HFFc6 (cell line): Measurements from ENCODE around the gene CHAT. TPM values are rescaled to one million over a fixed set of nuclear protein-coding genes. Genes with fewer than 3 reads are reported as not detected.

Source experiments
- DNase-seq: peaks from one replicate; pipeline ENCODE4 v3.0.0-alpha.2; 2018
- H3K27ac Mint-ChIP-seq: 2 replicates; pipeline ENCODE4 v1.8.0; 2020; ENCODE audit warnings: mild to moderate bottlenecking, mixed read lengths
- H3K27me3 Mint-ChIP-seq: 2 replicates; pipeline ENCODE4 v1.8.0; 2021; ENCODE audit warnings: mild to moderate bottlenecking, moderate library complexity, mixed read lengths; ENCODE audit not compliant: insufficient read depth
- H3K36me3 Mint-ChIP-seq: 2 replicates; pipeline ENCODE4 v1.8.0; 2021; ENCODE audit warnings: low read depth, mixed read lengths
- H3K4me1 Mint-ChIP-seq: 2 replicates; pipeline ENCODE4 v1.8.0; 2020; ENCODE audit warnings: low read depth, mixed read lengths
- H3K4me3 Mint-ChIP-seq: 2 replicates; pipeline ENCODE4 v1.8.0; 2020; ENCODE audit warnings: mild to moderate bottlenecking, moderate library complexity, mixed read lengths
- H3K9me3 Mint-ChIP-seq: 2 replicates; pipeline ENCODE4 v1.8.0; 2020; ENCODE audit warnings: mild to moderate bottlenecking, mixed read lengths
- CTCF ChIP-seq: fragments of 200-600 bp; sonication (generic); IDR thresholded peaks from 2 replicates; pipeline ENCODE4 v1.5.0; 2021; ENCODE audit warnings: antibody characterized with exemption, mild to moderate bottlenecking
- total RNA-seq, 6 experiments: library from RNA; stranded (reverse); fragmentation: NEBNext Ultra II Directional; extraction: Animal tissue kit (Norgen Biotek cat#: 25700); gene quantifications; 2 replicates in 1 of 6; 3 replicates in 5 of 6; pipeline ENCODE4 v1.2.3, GENCODE V29; 2021

The CHAT gene
- total RNA-seq, 6 experiments from 2014 or later: not detected

GRCh38 chr10:49617121-49618020 is 3.5 kb downstream of the CHAT start:
- Mint-ChIP-seq H3K27ac (no peak overlapping the region), H3K4me1 (peaks cover 15% of the 10 kb centered on the region), H3K4me3 (no peak overlapping the region), H3K9me3 (peaks cover 2% of the 10 kb centered on the region; the same call in 1 of the 2 replicates), H3K36me3 (no peaks in the 10 kb centered on the region), H3K27me3 (peaks cover 63% of the 10 kb centered on the region)
- no peak for DNase-seq
- no peak for TF ChIP-seq CTCF

GRCh38 chr10:49618821-49619220 is 5.0 kb downstream of the CHAT start:
- H3K36me3 Mint-ChIP-seq: no peaks in the 10 kb centered on the region
- no peaks in the 10 kb centered on the region for H3K9me3 Mint-ChIP-seq
- no peak overlapping the region for H3K27ac Mint-ChIP-seq
- H3K4me1 Mint-ChIP-seq: peaks cover 15% of the 10 kb centered on the region
- no peak for TF ChIP-seq CTCF
- no peak for DNase-seq
- H3K4me3 Mint-ChIP-seq: no peak overlapping the region
- peaks cover 51% of the 10 kb centered on the region for H3K27me3 Mint-ChIP-seq

GRCh38 chr10:49619613-49620012 is 5.8 kb downstream of the CHAT start:
- TF ChIP-seq CTCF: no peak; the same call in 1 of the 2 replicates
- Mint-ChIP-seq H3K4me1 (peaks cover 15% of the 10 kb centered on the region), H3K9me3 (no peaks in the 10 kb centered on the region), H3K4me3 (no peak overlapping the region), H3K27me3 (peaks cover 48% of the 10 kb centered on the region), H3K36me3 (no peaks in the 10 kb centered on the region), H3K27ac (no peak overlapping the region)
- DNase-seq: no peak

DNA sequence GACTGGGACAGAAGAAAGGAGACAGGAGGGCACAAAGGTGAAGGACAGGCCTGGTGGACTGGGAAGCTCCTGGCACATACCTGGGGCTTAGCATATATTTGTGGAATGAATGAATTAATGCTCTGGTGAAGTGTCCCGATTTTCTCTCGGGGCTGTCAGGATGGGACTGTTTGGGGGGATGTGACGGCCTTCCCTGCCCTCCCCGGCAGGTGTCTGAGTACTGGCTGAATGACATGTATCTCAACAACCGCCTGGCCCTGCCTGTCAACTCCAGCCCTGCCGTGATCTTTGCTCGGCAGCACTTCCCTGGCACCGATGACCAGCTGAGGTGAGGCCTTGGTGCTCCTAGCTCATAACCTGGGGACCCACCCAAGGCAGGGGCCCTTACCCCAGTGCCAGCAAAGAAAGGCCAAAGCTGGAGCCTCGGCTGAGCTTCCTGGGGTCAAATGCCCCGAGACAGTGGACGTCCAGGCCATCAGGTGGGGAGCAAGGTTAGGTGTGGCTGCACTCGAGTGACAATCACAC is 6.5 kb downstream of the CHAT start:
- Mint-ChIP-seq H3K36me3 (no peaks in the 10 kb centered on the region), H3K27me3 (peaks cover 44% of the 10 kb centered on the region), H3K27ac (no peak overlapping the region), H3K9me3 (no peaks in the 10 kb centered on the region), H3K4me1 (peaks cover 15% of the 10 kb centered on the region), H3K4me3 (no peak overlapping the region)
- no peak for TF ChIP-seq CTCF
- DNase-seq: no peak

- peaks cover 44% of the 10 kb centered on the region for H3K27me3 Mint-ChIP-seq
- no peak for DNase-seq
- H3K27ac Mint-ChIP-seq: no peak overlapping the region
- peaks cover 15% of the 10 kb centered on the region for H3K4me1 Mint-ChIP-seq
- TF ChIP-seq CTCF: no peak
- H3K9me3 Mint-ChIP-seq: no peaks in the 10 kb centered on the region
- H3K36me3 Mint-ChIP-seq: no peaks in the 10 kb centered on the region
- H3K4me3 Mint-ChIP-seq: no peak overlapping the region
Observed at GRCh38 chr10:49620841-49621378, 7.1 kb downstream of the CHAT start.
